ENCODE data around the gene PJA1.

PJA1 gene, protein sequence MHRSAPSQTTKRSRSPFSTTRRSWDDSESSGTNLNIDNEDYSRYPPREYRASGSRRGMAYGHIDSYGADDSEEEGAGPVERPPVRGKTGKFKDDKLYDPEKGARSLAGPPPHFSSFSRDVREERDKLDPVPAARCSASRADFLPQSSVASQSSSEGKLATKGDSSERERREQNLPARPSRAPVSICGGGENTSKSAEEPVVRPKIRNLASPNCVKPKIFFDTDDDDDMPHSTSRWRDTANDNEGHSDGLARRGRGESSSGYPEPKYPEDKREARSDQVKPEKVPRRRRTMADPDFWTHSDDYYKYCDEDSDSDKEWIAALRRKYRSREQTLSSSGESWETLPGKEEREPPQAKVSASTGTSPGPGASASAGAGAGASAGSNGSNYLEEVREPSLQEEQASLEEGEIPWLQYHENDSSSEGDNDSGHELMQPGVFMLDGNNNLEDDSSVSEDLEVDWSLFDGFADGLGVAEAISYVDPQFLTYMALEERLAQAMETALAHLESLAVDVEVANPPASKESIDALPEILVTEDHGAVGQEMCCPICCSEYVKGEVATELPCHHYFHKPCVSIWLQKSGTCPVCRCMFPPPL

GRCh38 chrX:69165087-69165651, at the start of gene PJA1:
TSS of gene PJA1 (minus strand) at chrX:69165453. CDS start at chrX:69163073, 2,380 bp downstream.
- H3K4me1 ChIP-seq (ENCODE audit: control insufficient read depth, insufficient read depth, low read length, unreplicated experiment), result no peaks in the 10 kb centered on the region
- H3K27ac ChIP-seq (ENCODE audit: low read depth, low read length), result peak within 1 kb of the TSS; percentile 39; the same call in 1 of the 2 replicates
- H3K4me3 ChIP-seq (ENCODE audit: low read depth, low read length), result peak within 1 kb of the TSS; percentile 80
- peaks cover 5% of the 10 kb centered on the region; the same call in 1 of the 2 replicates for H3K27me3 ChIP-seq (ENCODE audit: insufficient read depth, low read length)
- H3K79me2 ChIP-seq (ENCODE audit: control insufficient read depth, insufficient read depth, low read length, unreplicated experiment), result peaks cover 3% of the 10 kb centered on the region
- H3K36me3 ChIP-seq (ENCODE audit: insufficient read depth, low read length), result no peaks in the 10 kb centered on the region
- H2AFZ ChIP-seq (ENCODE audit: low read length, unreplicated experiment), result peak within 1 kb of the TSS; percentile 60

DNA sequence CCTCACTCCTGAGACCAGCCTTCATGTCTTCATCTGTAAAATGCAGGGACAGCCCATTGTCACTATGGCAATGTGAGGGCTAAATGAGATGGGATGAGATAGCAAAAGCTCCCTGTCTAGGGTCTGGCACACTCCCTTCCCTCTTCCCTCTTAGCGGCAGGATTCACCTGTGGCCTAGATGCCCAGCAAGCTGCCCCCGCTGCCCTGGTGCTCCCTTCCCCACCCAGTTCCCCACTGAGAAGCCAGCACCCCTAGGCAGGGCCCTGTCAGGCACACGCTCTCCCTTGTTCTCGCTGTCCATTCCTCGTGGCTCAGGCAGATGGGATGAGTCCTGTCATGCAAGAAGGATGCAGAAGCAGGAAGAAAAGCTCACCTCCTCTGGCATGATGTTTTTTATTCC, 49.2 kb upstream of the PJA1 start:
- H3K4me3 ChIP-seq (ENCODE audit: low read depth, low read length), result no peak overlapping the region
- H3K36me3 ChIP-seq (ENCODE audit: insufficient read depth, low read length), result no peaks in the 10 kb centered on the region
- H3K27me3 ChIP-seq (ENCODE audit: insufficient read depth, low read length), result no peaks in the 10 kb centered on the region
- no peaks in the 10 kb centered on the region for H3K79me2 ChIP-seq (ENCODE audit: control insufficient read depth, insufficient read depth, low read length, unreplicated experiment)
- no peak overlapping the region for H3K27ac ChIP-seq (ENCODE audit: low read depth, low read length)
- H3K4me1 ChIP-seq (ENCODE audit: control insufficient read depth, insufficient read depth, low read length, unreplicated experiment), result no peaks in the 10 kb centered on the region
- H2AFZ ChIP-seq (ENCODE audit: low read length, unreplicated experiment), result no peak overlapping the region

DNA sequence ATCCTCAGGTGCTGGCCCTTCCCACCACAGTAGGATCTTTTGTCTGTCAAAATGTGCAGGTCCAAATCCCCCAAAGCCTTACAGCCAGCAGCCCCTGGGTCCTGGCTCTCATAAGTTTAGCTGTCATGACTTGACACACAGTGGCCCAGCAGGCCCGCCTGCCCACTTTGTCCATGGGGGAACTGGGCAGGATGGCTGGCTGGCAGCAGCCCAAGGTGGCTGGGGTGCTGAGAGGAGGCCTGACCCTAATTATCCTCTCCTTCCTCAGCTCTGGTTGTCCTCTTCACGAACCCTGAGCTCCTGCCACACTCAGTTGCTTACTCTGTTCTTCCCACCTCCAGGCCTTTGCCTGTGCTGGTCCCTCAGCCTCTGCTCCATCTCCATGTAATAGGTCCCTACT, 46.4 kb upstream of the PJA1 start:
- Histone ChIP-seq H3K79me2 (ENCODE audit: control insufficient read depth, insufficient read depth, low read length, unreplicated experiment) (no peaks in the 10 kb centered on the region), H3K4me3 (ENCODE audit: low read depth, low read length) (no peak overlapping the region), H3K27me3 (ENCODE audit: insufficient read depth, low read length) (no peaks in the 10 kb centered on the region), H2AFZ (ENCODE audit: low read length, unreplicated experiment) (no peak overlapping the region), H3K4me1 (ENCODE audit: control insufficient read depth, insufficient read depth, low read length, unreplicated experiment) (no peaks in the 10 kb centered on the region), H3K27ac (ENCODE audit: low read depth, low read length) (no peak overlapping the region), H3K36me3 (ENCODE audit: insufficient read depth, low read length) (no peaks in the 10 kb centered on the region)

DNA sequence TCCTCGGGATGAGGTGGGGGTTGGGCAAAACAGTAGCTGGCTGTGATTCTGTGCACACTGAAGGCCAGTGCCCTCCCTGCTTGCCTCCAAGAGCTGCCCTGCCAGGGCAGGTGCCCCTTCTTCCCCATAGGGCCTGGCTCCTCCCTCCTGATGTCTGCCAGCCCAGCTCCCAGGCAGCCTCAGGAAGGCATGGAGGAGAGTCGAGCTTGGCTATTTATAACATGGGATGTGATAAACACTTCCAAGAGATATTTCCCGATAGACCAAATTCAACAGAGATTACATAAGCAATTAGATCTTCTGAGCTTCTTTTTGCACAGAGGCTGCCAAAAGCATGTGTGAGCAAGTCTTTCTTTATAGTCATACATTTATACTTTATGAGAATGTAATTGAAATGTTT, 45.3 kb upstream of the PJA1 start:
- H3K36me3 ChIP-seq (ENCODE audit: insufficient read depth, low read length), result no peaks in the 10 kb centered on the region
- no peak overlapping the region for H3K27ac ChIP-seq (ENCODE audit: low read depth, low read length)
- H3K27me3 ChIP-seq (ENCODE audit: insufficient read depth, low read length), result no peaks in the 10 kb centered on the region
- no peak overlapping the region for H2AFZ ChIP-seq (ENCODE audit: low read length, unreplicated experiment)
- H3K4me1 ChIP-seq (ENCODE audit: control insufficient read depth, insufficient read depth, low read length, unreplicated experiment), result no peaks in the 10 kb centered on the region
- no peaks in the 10 kb centered on the region for H3K79me2 ChIP-seq (ENCODE audit: control insufficient read depth, insufficient read depth, low read length, unreplicated experiment)
- H3K4me3 ChIP-seq (ENCODE audit: low read depth, low read length), result no peak overlapping the region

- Histone ChIP-seq H3K79me2 (ENCODE audit: control insufficient read depth, insufficient read depth, low read length, unreplicated experiment) (no peaks in the 10 kb centered on the region), H3K27ac (ENCODE audit: low read depth, low read length) (no peak overlapping the region), H3K27me3 (ENCODE audit: insufficient read depth, low read length) (no peaks in the 10 kb centered on the region), H3K36me3 (ENCODE audit: insufficient read depth, low read length) (no peaks in the 10 kb centered on the region), H3K4me1 (ENCODE audit: control insufficient read depth, insufficient read depth, low read length, unreplicated experiment) (no peaks in the 10 kb centered on the region), H2AFZ (ENCODE audit: low read length, unreplicated experiment) (no peak overlapping the region), H3K4me3 (ENCODE audit: low read depth, low read length) (no peak overlapping the region)
These were observed 42.0 kb upstream of the PJA1 start for GRCh38 chrX:69207216-69207615.

DNA sequence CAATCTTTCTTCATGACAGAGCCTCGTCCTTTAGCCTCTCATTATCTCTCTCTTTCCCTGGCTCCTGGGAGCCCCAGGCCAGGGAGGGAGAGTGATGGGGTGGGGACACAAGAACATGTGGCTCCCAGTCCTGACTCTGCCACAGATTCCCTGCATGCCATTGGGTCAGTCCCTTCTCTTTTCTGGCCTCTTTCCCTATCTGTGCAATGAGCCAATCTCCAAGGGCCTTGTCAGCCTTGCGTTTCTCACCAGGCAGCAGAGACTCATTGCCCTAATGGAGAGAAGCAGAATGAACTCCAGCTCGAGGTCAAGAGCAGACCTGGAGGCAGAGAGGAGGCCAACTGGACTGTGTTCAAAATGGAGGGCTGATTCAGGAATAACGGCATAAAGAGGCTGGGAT, 38.4 kb upstream of the PJA1 start:
- H3K4me1 ChIP-seq (ENCODE audit: control insufficient read depth, insufficient read depth, low read length, unreplicated experiment), result no peaks in the 10 kb centered on the region
- H3K27ac ChIP-seq (ENCODE audit: low read depth, low read length), result no peak overlapping the region
- no peak overlapping the region for H2AFZ ChIP-seq (ENCODE audit: low read length, unreplicated experiment)
- no peaks in the 10 kb centered on the region for H3K36me3 ChIP-seq (ENCODE audit: insufficient read depth, low read length)
- no peaks in the 10 kb centered on the region for H3K27me3 ChIP-seq (ENCODE audit: insufficient read depth, low read length)
- no peak overlapping the region for H3K4me3 ChIP-seq (ENCODE audit: low read depth, low read length)
- H3K79me2 ChIP-seq (ENCODE audit: control insufficient read depth, insufficient read depth, low read length, unreplicated experiment), result no peaks in the 10 kb centered on the region

DNA sequence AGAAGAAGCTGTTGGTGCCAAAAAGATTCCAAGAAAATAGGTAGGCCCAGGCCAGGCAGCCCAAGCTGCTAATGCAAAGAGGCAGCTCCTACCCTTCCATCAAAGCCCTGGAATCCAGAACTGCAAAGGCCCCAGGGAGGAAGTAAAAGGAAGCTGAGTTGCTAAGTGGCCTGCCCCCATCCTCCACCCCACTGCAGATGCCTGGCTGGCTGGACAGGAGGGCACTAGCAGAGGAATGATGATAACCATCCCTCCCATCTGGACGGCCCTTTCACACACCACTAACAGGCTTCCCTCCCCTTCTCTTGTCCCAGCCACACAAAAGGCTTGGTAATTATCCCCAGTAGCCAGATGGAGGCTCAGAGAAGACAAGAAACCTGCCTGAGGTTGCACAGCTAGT, 32.4 kb upstream of the PJA1 start:
- no peaks in the 10 kb centered on the region for H3K4me1 ChIP-seq (ENCODE audit: control insufficient read depth, insufficient read depth, low read length, unreplicated experiment)
- no peak overlapping the region for H3K4me3 ChIP-seq (ENCODE audit: low read depth, low read length)
- H3K79me2 ChIP-seq (ENCODE audit: control insufficient read depth, insufficient read depth, low read length, unreplicated experiment), result no peaks in the 10 kb centered on the region
- no peaks in the 10 kb centered on the region for H3K36me3 ChIP-seq (ENCODE audit: insufficient read depth, low read length)
- H2AFZ ChIP-seq (ENCODE audit: low read length, unreplicated experiment), result no peak overlapping the region
- no peak overlapping the region for H3K27ac ChIP-seq (ENCODE audit: low read depth, low read length)
- no peaks in the 10 kb centered on the region for H3K27me3 ChIP-seq (ENCODE audit: insufficient read depth, low read length)

DNA sequence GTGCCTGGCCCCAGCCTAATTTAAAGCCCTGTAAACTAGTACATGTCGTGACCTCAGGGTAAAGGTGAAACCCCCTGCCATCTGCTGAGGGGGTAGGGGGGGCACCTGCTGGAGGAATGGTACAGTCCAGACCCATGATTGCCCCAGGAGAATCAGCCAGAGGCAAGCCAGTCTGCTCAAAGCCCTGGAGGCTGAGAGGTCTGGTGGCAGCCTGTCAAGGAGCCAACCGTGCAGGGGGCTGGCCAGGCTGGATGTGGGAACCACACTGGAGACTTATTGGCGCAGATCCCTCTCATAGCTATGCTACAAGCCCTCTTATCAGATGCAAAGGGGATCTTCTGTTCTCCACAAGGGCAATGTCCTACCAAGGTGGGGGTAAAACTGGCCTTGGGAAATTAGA, 31.4 kb upstream of the PJA1 start:
- Histone ChIP-seq H3K4me1 (ENCODE audit: control insufficient read depth, insufficient read depth, low read length, unreplicated experiment) (no peaks in the 10 kb centered on the region), H3K27me3 (ENCODE audit: insufficient read depth, low read length) (no peaks in the 10 kb centered on the region), H3K27ac (ENCODE audit: low read depth, low read length) (no peak overlapping the region), H2AFZ (ENCODE audit: low read length, unreplicated experiment) (no peak overlapping the region), H3K36me3 (ENCODE audit: insufficient read depth, low read length) (no peaks in the 10 kb centered on the region), H3K4me3 (ENCODE audit: low read depth, low read length) (no peak overlapping the region), H3K79me2 (ENCODE audit: control insufficient read depth, insufficient read depth, low read length, unreplicated experiment) (no peaks in the 10 kb centered on the region)

DNA sequence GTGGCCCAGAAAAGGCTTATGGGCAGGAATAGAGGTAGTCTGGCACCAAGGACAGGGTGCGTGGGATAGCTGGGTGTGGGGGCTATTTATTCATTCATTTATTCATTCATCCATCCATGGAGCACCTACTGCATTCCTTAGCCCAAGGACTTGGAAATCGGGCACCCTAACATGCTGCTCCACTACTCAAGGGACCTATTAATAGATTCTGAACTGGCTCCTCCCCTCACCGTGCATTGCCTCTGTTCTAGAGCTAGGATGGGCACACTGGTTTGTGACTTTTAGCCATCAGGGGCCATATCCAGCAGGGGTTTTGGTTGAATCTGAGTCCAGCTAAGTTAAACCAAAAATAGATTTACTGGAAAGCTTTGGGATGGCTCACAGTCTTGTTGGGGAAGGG, 30.6 kb upstream of the PJA1 start:
- no peak overlapping the region for H3K27ac ChIP-seq (ENCODE audit: low read depth, low read length)
- no peaks in the 10 kb centered on the region for H3K4me1 ChIP-seq (ENCODE audit: control insufficient read depth, insufficient read depth, low read length, unreplicated experiment)
- H3K79me2 ChIP-seq (ENCODE audit: control insufficient read depth, insufficient read depth, low read length, unreplicated experiment), result no peaks in the 10 kb centered on the region
- H2AFZ ChIP-seq (ENCODE audit: low read length, unreplicated experiment), result no peak overlapping the region
- no peaks in the 10 kb centered on the region for H3K36me3 ChIP-seq (ENCODE audit: insufficient read depth, low read length)
- no peaks in the 10 kb centered on the region for H3K27me3 ChIP-seq (ENCODE audit: insufficient read depth, low read length)
- no peak overlapping the region for H3K4me3 ChIP-seq (ENCODE audit: low read depth, low read length)

GRCh38 chrX:69195192-69195591, 29.9 kb upstream of the PJA1 start:
- Histone ChIP-seq H3K4me1 (ENCODE audit: control insufficient read depth, insufficient read depth, low read length, unreplicated experiment) (no peaks in the 10 kb centered on the region), H3K4me3 (ENCODE audit: low read depth, low read length) (no peak overlapping the region), H3K27me3 (ENCODE audit: insufficient read depth, low read length) (no peaks in the 10 kb centered on the region), H3K27ac (ENCODE audit: low read depth, low read length) (no peak overlapping the region), H3K36me3 (ENCODE audit: insufficient read depth, low read length) (no peaks in the 10 kb centered on the region), H3K79me2 (ENCODE audit: control insufficient read depth, insufficient read depth, low read length, unreplicated experiment) (no peaks in the 10 kb centered on the region), H2AFZ (ENCODE audit: low read length, unreplicated experiment) (no peak overlapping the region)

DNA sequence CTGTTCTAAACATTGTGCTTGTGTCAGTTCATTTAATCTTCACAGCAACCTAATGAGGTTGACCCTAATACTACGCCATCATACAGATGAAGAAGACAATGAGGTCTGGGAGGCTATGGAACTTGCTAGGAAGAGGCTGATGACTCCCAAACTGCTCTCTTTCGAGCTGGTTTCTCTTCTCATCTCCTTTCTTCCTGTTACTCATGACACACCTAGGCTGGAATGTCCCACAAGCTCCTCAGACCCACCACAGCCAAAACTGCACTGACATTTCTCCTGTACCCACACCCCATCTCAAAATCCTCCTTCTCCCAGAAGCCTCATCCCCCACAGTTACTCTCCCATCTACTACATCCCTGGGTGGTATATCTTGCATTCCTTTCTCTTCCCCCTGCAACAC, 27.4 kb upstream of the PJA1 start:
- no peaks in the 10 kb centered on the region; the same call in 1 of the 2 replicates for H3K27me3 ChIP-seq (ENCODE audit: insufficient read depth, low read length)
- H3K27ac ChIP-seq (ENCODE audit: low read depth, low read length), result no peak overlapping the region

More for the DNA sequence above, 27.4 kb upstream of the PJA1 start:
- Histone ChIP-seq H3K79me2 (ENCODE audit: control insufficient read depth, insufficient read depth, low read length, unreplicated experiment) (no peaks in the 10 kb centered on the region), H2AFZ (ENCODE audit: low read length, unreplicated experiment) (no peak overlapping the region), H3K4me1 (ENCODE audit: control insufficient read depth, insufficient read depth, low read length, unreplicated experiment) (no peaks in the 10 kb centered on the region), H3K36me3 (ENCODE audit: insufficient read depth, low read length) (no peaks in the 10 kb centered on the region), H3K4me3 (ENCODE audit: low read depth, low read length) (no peak overlapping the region)

All from ACC112 (cell line).